Central memory CD8-positive, alpha-beta T cell (primary cell): ENCODE data around the gene NTF4.
A peak's percentile ranks its signal among the peaks of the same experiment; 100 is the strongest.
"Not testable (repeated sequence)": the region's sequence is repeated elsewhere in the genome, so short reads cannot be mapped to it uniquely, and the experiment has no call there.

Experiments
- ATAC-seq: fragments of 150-1000 bp; cut with Tn5 transposase; replicated peaks from 2 replicates; pipeline ENCODE4 v1.10.0; 2022; ENCODE audit warnings: mild to moderate bottlenecking, moderate FRiP score, moderate number of reproducible peaks; ENCODE audit not compliant: poor library complexity, severe bottlenecking; ENCODE audit errors: extremely low read depth
- DNase-seq, 2 donors: peaks; one replicate each; pipeline ENCODE4 v3.0.0; 2021; ENCODE audit warnings: low spot score in 2 of 2
- H3K27ac Mint-ChIP-seq: one replicate; pipeline ENCODE4 v1.8.0; 2022; ENCODE audit warnings: low read depth, mild to moderate bottlenecking, moderate library complexity, mixed read lengths
- H3K27me3 Mint-ChIP-seq: one replicate; pipeline ENCODE4 v1.8.0; 2022; ENCODE audit warnings: mixed read lengths
- H3K36me3 Mint-ChIP-seq: one replicate; pipeline ENCODE4 v1.8.0; 2022; ENCODE audit warnings: mild to moderate bottlenecking, moderate library complexity, mixed read lengths; ENCODE audit not compliant: insufficient read depth
- H3K4me1 Mint-ChIP-seq: one replicate; pipeline ENCODE4 v1.8.0; 2022; ENCODE audit warnings: mixed read lengths
- H3K4me3 Mint-ChIP-seq: one replicate; pipeline ENCODE4 v1.8.0; 2022; ENCODE audit warnings: mild to moderate bottlenecking, moderate library complexity, mixed read lengths
- H3K9me3 Mint-ChIP-seq: one replicate; pipeline ENCODE4 v1.8.0; 2022; ENCODE audit warnings: mixed read lengths

Gene NTF4

GRCh38 chr19:49020342-49020741 lies 44.3 kb downstream of the NTF4 start:
- H3K27ac Mint-ChIP-seq: no peak overlapping the region
- peaks cover 25% of the 10 kb centered on the region for H3K4me1 Mint-ChIP-seq
- no peak for DNase-seq
- H3K36me3 Mint-ChIP-seq: peaks cover 5% of the 10 kb centered on the region
- ATAC-seq: no peak
- H3K9me3 Mint-ChIP-seq: no peaks in the 10 kb centered on the region
- H3K4me3 Mint-ChIP-seq: peak overlapping the region; percentile 85
- no peaks in the 10 kb centered on the region for H3K27me3 Mint-ChIP-seq

GRCh38 chr19:49019242-49019932 lies 45.2 kb downstream of the NTF4 start:
- Mint-ChIP-seq H3K36me3 (peaks cover 7% of the 10 kb centered on the region), H3K9me3 (no peaks in the 10 kb centered on the region), H3K27ac (peak overlapping the region; percentile 7), H3K27me3 (no peaks in the 10 kb centered on the region), H3K4me1 (peaks cover 25% of the 10 kb centered on the region), H3K4me3 (peak overlapping the region; percentile 85)
- ATAC-seq (peak; percentile 34), DNase-seq (peak; percentile 31 to 37)

DNA sequence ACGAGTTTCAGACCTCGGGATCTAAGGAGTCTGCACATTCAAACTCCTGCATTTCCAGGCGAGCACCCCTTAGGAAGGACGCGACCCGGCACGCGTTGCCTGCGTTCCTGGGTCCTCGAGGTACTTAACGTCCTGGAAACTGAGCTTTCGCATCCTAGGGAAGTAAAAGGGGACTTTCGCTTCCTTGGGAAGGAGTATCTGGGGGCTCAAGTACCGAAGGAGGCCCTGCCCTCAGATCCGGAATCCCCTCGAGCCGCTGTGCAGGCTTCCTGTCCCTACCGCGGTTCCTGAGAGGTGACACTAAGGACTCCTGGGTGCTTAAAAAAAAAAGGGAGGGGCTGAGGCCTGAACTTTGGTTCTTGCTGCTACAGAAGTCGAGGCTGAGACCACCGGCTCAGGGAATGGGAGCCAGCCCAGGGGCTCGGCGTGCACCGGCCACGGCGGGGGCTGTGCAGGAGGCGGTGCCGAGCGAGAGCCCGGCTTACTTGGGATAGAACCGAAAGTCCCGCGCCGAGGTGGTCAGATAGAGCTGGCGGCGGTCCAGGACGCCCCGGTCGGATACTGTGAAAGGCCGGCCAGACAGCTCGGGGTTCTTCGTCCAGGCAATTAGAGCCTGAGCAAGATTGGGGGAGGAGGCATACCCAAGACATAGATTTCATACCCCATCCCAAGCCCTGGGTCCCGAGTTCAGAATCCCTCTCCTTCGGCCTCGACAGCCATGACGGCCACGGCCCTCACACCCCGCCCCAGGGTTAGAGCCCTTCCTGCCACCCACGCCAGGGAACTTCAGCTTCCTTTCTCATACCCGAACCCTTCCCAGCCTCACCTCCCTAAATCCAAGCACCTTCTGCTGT lies 46.0 kb downstream of the NTF4 start:
- not testable (repeated sequence) for H3K36me3 Mint-ChIP-seq, DNase-seq, H3K27me3 Mint-ChIP-seq, H3K9me3 Mint-ChIP-seq
- peak; percentile 47 for ATAC-seq
- Mint-ChIP-seq H3K27ac (peak overlapping the region; percentile 7), H3K4me3 (peak overlapping the region; percentile 85), H3K4me1 (peaks cover 25% of the 10 kb centered on the region)

DNA sequence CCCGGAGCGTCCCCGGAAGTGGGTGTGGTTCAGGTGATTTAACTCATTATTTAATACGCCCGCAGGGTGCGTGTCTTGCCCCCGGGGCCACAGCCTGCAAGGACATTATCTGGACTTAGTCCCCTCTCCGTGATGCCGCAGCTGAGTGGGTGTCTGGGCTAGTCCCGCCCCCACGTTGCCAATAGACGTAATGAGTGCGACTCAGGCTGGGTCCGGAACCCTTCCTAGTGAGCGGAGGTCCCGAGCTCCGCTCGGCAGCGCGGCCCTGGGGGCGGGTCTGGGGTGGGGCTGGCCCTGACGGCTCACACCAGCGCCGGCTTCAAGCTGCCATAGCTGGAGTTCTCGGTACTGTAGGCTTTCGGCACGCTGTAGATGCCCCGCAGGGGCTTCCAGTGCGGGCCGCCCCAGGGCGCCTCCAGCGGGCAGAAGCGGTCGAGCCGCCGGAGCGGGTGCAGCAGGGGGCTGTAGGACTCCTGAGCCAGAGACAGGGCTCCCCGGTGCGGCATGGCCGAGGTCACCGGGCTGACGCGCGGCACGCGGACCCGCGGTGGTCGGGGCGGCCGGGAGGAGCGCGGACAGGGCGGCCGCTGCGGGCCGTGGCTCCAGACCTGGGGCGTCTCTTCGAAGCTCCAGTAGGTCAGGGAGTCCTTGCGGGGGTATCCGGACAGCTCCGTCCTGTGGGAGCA lies 46.8 kb downstream of the NTF4 start:
- H3K36me3 Mint-ChIP-seq: peaks cover 8% of the 10 kb centered on the region
- H3K27ac Mint-ChIP-seq: peak overlapping the region; percentile 7
- H3K27me3 Mint-ChIP-seq: no peaks in the 10 kb centered on the region
- peak overlapping the region; percentile 85 for H3K4me3 Mint-ChIP-seq
- no peaks in the 10 kb centered on the region for H3K9me3 Mint-ChIP-seq
- peaks cover 25% of the 10 kb centered on the region for H3K4me1 Mint-ChIP-seq
- DNase-seq: peak; percentile 57
- ATAC-seq: peak; percentile 89

GRCh38 chr19:49017041-49017665 lies 47.5 kb downstream of the NTF4 start, which contains the start of gene LHB:
LHB (minus strand) TSS chr19:49017091; CDS start chr19:49017081, 10 bp downstream.
- Mint-ChIP-seq H3K4me1 (peaks cover 25% of the 10 kb centered on the region), H3K4me3 (peak within 1 kb of the TSS; percentile 85), H3K27me3 (no peaks in the 10 kb centered on the region), H3K27ac (peak within 1 kb of the TSS; percentile 78), H3K9me3 (no peaks in the 10 kb centered on the region), H3K36me3 (peaks cover 8% of the 10 kb centered on the region)
- DNase-seq: no peak
- no peak for ATAC-seq

GRCh38 chr19:49016067-49016839 lies 48.4 kb downstream of the NTF4 start:
- DNase-seq (no peak), ATAC-seq (no peak)
- H3K4me1 Mint-ChIP-seq: peaks cover 22% of the 10 kb centered on the region
- no peaks in the 10 kb centered on the region for H3K9me3 Mint-ChIP-seq
- H3K27ac Mint-ChIP-seq: peak overlapping the region; percentile 78
- H3K27me3 Mint-ChIP-seq: no peaks in the 10 kb centered on the region
- peak overlapping the region; percentile 43 for H3K4me3 Mint-ChIP-seq
- peaks cover 8% of the 10 kb centered on the region for H3K36me3 Mint-ChIP-seq

GRCh38 chr19:49014870-49015255 lies 49.8 kb downstream of the NTF4 start:
- ATAC-seq (no peak), DNase-seq (no peak)
- Mint-ChIP-seq H3K9me3 (no peaks in the 10 kb centered on the region), H3K4me3 (no peak overlapping the region), H3K4me1 (peaks cover 16% of the 10 kb centered on the region), H3K27me3 (no peaks in the 10 kb centered on the region), H3K27ac (no peak overlapping the region), H3K36me3 (peaks cover 6% of the 10 kb centered on the region)

- H3K9me3 Mint-ChIP-seq: no peaks in the 10 kb centered on the region
- H3K36me3 Mint-ChIP-seq: peaks cover 6% of the 10 kb centered on the region
- no peak for ATAC-seq
- no peak for DNase-seq
- H3K27ac Mint-ChIP-seq: no peak overlapping the region
- H3K27me3 Mint-ChIP-seq: no peaks in the 10 kb centered on the region
- no peak overlapping the region for H3K4me3 Mint-ChIP-seq
- peaks cover 10% of the 10 kb centered on the region for H3K4me1 Mint-ChIP-seq
Observed at GRCh38 chr19:49014123-49014869, 50.3 kb downstream of the NTF4 start.

- DNase-seq (no peak), ATAC-seq (no peak)
- Mint-ChIP-seq H3K27ac (no peak overlapping the region), H3K27me3 (no peaks in the 10 kb centered on the region), H3K4me3 (no peak overlapping the region), H3K36me3 (peaks cover 18% of the 10 kb centered on the region), H3K4me1 (no peaks in the 10 kb centered on the region), H3K9me3 (no peaks in the 10 kb centered on the region)
Observed at GRCh38 chr19:49011194-49011593, 53.4 kb downstream of the NTF4 start.
